ENCODE results near the gene ZNF93.
"Not testable (repeated sequence)": the region's sequence is repeated elsewhere in the genome, so short reads cannot be mapped to it uniquely, and the experiment has no call there.

Gene ZNF93

GRCh38 chr19:19900729-19901444 is at the start of gene ZNF93:
Gene ZNF93, plus strand, starts transcription at chr19:19900946. Its CDS starts 143 bp downstream, at chr19:19901089.
- in situ Hi-C loops (cut with HindIII; ENCODE audit: low pct_ligation_motif_present, low pct_unique_long_range_greater_than_20kb, low sequenced_read_pairs), result no loop called here
- DNase-seq, result no peak

- in situ Hi-C loops (cut with HindIII; ENCODE audit: low pct_ligation_motif_present, low pct_unique_long_range_greater_than_20kb, low sequenced_read_pairs), result not testable (repeated sequence)
These were observed 49.0 kb upstream of the ZNF93 start for GRCh38 chr19:19851740-19852139.

GRCh38 chr19:19858751-19859150 is 42.0 kb upstream of the ZNF93 start:
- no peak for DNase-seq
- in situ Hi-C loops (cut with HindIII; ENCODE audit: low pct_ligation_motif_present, low pct_unique_long_range_greater_than_20kb, low sequenced_read_pairs), result no loop called here

More at GRCh38 chr19:19851740-19852139, 49.0 kb upstream of the ZNF93 start:
- DNase-seq, result not testable (repeated sequence)

DNA sequence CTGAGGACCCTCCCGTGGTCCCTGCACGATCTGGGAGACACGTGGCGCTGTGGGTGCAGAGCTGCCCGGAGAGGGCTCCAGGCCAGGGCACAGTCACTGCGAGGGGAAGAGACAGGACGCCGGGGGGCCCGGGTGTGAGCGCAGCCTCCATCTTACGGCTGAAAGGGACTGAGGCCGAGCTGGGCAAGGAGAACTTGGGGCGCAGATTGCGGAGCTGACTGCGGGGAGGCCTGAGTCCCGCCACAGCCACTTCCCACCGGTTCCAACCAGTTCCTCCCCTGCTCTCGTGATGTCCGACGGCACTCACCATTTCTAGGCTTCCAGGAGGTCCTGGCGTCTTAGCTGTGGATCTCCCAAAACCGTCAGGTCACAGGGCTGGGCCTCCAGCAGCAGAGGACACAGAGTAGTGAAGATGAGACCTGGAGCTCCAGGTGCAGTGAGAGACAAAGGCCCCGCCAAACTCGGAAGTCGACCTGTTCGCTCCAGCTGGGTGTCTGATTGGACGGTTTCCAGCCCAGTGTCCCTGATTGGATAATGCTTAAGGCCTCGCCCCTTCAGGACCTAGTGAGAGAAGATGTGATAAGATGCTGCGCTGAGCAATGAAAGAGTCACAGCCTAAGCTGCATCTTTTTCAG is 39.9 kb upstream of the ZNF93 start:
- DNase-seq, result no peak
- in situ Hi-C loops (cut with HindIII; ENCODE audit: low pct_ligation_motif_present, low pct_unique_long_range_greater_than_20kb, low sequenced_read_pairs), result no loop called here

- peak; percentile 90 for DNase-seq
- in situ Hi-C loops (cut with HindIII; ENCODE audit: low pct_ligation_motif_present, low pct_unique_long_range_greater_than_20kb, low sequenced_read_pairs), result no loop called here
These were observed 34.8 kb upstream of the ZNF93 start, which contains the start of gene ZNF253 for GRCh38 chr19:19865750-19866610. Gene ZNF253, plus strand, starts transcription at chr19:19865882. Its CDS starts 115 bp downstream, at chr19:19865997.

DNA sequence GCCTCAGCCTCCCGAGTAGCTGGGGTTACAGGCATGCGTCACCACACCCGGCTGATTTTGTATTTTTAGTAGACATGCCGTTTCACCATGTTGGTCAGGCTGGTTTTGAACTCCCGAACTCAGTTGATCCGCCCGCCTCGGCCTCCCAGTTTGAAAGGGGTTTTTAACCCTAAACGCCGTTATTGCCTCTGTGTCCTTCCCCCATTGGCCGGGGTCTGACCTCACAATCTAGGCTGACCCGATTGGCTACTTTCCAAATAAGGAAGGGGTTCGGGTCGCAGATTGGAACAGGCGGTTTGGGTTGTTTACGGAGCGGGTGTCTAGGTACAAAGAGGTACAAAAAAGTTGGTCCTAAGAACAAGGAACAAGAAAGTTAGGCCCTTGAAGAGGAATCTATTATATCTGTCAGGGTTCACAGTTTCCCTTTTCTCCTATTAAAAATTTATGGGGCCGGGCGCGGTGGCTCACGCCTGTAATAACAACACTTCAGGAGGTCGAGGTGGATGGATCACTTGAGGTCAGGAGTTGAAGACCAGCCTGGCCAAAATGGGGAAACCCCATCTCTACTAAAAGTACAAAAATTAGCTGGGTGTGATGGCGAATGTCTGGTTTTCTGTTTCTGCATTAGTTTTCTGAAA is 34.0 kb upstream of the ZNF93 start:
- DNase-seq, result no peak
- in situ Hi-C loops (cut with HindIII; ENCODE audit: low pct_ligation_motif_present, low pct_unique_long_range_greater_than_20kb, low sequenced_read_pairs), result no loop called here

DNA sequence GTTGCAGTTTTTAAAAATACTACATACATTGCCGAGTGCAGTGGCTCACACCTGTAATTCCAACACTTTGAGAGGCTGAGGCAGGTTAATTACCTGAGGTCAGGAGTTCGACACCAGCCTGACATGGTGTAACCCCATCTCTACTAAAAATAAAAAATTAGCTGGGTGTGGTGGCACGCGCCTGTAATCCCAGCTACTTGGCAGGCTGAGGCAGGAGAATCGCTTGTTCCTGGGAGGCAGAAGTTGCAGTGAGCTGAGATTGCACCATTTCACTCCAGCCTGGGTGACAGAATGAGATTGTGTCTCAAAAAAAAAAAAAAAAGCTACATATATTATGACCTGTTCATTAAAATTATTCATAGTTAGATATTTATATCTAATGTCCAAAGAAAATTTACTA is 30.7 kb upstream of the ZNF93 start:
- in situ Hi-C loops (cut with HindIII; ENCODE audit: low pct_ligation_motif_present, low pct_unique_long_range_greater_than_20kb, low sequenced_read_pairs); DNase-seq: not testable (repeated sequence)

- no peak for DNase-seq
- in situ Hi-C loops (cut with HindIII; ENCODE audit: low pct_ligation_motif_present, low pct_unique_long_range_greater_than_20kb, low sequenced_read_pairs), result no loop called here
These were observed 28.8 kb upstream of the ZNF93 start for GRCh38 chr19:19871932-19872331.

- in situ Hi-C loops (cut with HindIII; ENCODE audit: low pct_ligation_motif_present, low pct_unique_long_range_greater_than_20kb, low sequenced_read_pairs), result no loop called here
- DNase-seq, result no peak
These were observed 27.4 kb upstream of the ZNF93 start for GRCh38 chr19:19873381-19873780.

DNA sequence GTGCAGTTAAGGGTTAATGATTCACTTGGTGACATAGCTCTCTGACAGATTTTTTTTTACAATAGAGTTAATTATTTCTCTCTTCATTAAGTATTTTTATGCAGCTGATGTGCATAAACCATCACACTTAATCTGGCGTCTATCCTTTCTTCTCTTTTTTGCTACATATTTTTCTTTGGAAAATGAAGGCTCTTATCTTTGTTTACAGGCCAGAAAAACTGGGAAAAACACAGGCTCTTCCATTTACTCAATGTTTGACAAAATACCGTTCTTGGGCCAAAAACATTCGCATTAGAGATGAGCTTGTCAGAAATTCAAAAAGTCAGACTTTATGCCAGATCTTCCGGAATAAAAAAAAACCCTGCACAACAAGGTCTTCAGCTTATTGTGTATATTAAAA is 23.0 kb upstream of the ZNF93 start:
- in situ Hi-C loops (cut with HindIII; ENCODE audit: low pct_ligation_motif_present, low pct_unique_long_range_greater_than_20kb, low sequenced_read_pairs), result no loop called here
- DNase-seq, result no peak

GRCh38 chr19:19884583-19884982 is 16.2 kb upstream of the ZNF93 start:
- in situ Hi-C loops (cut with HindIII; ENCODE audit: low pct_ligation_motif_present, low pct_unique_long_range_greater_than_20kb, low sequenced_read_pairs), result no loop called here
- DNase-seq, result no peak

GRCh38 chr19:19892055-19892941 is 8.4 kb upstream of the ZNF93 start:
- in situ Hi-C loops (cut with HindIII; ENCODE audit: low pct_ligation_motif_present, low pct_unique_long_range_greater_than_20kb, low sequenced_read_pairs); DNase-seq: not testable (repeated sequence)

GRCh38 chr19:19900139-19900728 is 512 bp upstream of the ZNF93 start:
- in situ Hi-C loops (cut with HindIII; ENCODE audit: low pct_ligation_motif_present, low pct_unique_long_range_greater_than_20kb, low sequenced_read_pairs), result no loop called here

GRCh38 chr19:19907551-19907950 is 6.8 kb downstream of the ZNF93 start:
- in situ Hi-C loops (cut with HindIII; ENCODE audit: low pct_ligation_motif_present, low pct_unique_long_range_greater_than_20kb, low sequenced_read_pairs); DNase-seq: not testable (repeated sequence)

More at GRCh38 chr19:19900139-19900728, 512 bp upstream of the ZNF93 start:
- no peak for DNase-seq

DNA sequence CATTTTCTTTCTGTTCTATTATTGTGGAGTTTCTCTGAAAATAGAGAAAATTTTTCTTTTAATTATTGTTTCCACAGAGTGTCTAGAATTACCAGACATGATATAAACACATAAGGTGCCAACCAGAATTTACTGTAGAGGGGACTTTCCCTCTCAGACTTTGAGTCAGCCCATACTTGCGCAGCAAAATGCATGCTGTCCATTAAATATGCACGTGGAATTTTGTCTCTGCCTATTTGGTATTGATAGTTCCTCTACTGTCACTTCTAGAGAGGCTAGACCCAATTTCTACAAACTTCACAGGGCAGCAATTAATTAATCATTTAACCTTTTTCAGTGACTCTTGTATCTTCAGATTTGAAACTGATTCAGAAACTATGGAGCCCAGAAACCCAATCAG is 8.9 kb downstream of the ZNF93 start:
- no peak for DNase-seq
- in situ Hi-C loops (cut with HindIII; ENCODE audit: low pct_ligation_motif_present, low pct_unique_long_range_greater_than_20kb, low sequenced_read_pairs), result no loop called here

- no peak for DNase-seq
- in situ Hi-C loops (cut with HindIII; ENCODE audit: low pct_ligation_motif_present, low pct_unique_long_range_greater_than_20kb, low sequenced_read_pairs), result no loop called here
These were observed 10.4 kb downstream of the ZNF93 start for GRCh38 chr19:19911150-19911549.

GRCh38 chr19:19914596-19914995 is 13.8 kb downstream of the ZNF93 start:
- in situ Hi-C loops (cut with HindIII; ENCODE audit: low pct_ligation_motif_present, low pct_unique_long_range_greater_than_20kb, low sequenced_read_pairs), result no loop called here

More at GRCh38 chr19:19914596-19914995, 13.8 kb downstream of the ZNF93 start:
- no peak for DNase-seq

All from ACHN (cell line).